HG02759 (cell line): ENCODE results near the gene DCUN1D4.

ENCODE experiments used
- ATAC-seq: cut with Tn5 transposase; IDR thresholded peaks from one replicate; pipeline ENCODE4 v1.9.1; 2021; ENCODE audit warnings: mild to moderate bottlenecking, moderate library complexity; ENCODE audit not compliant: unreplicated experiment

Gene DCUN1D4

DNA sequence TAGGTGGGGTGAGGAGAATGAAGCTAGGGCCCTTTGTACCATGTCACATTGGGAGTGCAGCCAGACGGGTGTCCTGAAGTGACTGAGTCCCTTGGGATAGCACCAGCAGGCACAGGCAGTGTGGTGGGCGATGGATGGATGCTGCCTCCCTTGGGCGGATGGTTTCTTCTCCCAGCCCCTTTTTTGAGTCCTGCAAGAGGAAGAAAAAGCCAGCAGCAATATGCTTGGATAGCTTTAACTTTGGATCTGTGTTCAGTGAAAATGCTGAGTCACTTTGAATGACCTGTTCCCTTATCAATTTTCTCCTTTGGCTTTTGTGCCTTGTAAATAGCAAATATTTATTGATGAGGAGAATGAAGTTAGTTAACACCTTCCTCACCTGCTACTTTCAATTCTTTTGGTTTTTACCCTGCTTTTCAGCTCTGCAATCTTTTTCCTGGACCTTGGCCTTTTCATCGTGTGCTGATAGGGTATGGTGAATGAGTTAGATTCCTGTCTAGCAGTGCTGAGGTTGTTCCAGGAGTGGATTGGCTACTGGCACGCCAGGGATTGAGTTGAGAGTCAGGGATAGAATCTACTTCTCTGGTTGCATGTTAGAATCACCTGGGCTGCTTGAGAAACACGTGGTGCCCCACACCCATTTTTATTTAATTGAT lies 10.2 kb downstream of the DCUN1D4 start:
- ATAC-seq: no peak

DNA sequence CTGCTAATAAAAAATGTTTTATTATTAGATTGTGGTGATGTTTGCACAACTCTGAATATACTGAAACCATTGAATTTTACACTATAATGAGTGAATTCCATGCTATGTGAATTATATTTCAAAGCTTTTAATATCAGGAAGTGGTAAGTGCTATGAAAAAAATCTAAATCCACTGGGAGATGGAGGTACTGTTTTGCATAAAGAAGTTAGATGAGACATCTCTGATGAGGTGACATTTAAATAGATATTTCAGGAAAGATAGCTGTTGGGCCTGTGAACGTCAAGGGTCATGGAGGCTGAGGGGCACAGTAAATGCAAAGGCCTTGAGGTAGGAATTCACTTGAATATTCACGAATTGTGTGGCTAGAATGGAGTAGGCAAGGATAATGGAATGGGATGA lies 12.3 kb downstream of the DCUN1D4 start:
- no peak for ATAC-seq

DNA sequence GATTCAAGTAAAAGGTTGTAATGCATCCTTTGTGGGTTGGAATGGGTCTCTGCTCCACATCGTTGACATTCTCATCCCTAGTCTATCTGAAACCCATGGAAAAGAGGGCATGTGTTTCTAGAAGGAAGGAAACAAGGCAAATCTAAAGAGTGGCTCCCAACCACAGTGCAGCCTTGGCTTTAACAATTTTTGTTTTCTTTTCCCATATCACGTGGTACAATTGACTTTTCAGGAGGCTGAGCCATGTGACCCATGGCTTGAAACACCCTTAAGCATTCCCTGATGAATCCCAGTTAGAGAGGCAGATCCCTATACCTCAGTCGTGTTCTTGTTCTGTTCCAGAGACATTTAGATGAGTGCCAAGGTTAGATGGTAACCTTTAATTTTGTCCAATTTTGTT lies 12.8 kb downstream of the DCUN1D4 start:
- no peak for ATAC-seq

DNA sequence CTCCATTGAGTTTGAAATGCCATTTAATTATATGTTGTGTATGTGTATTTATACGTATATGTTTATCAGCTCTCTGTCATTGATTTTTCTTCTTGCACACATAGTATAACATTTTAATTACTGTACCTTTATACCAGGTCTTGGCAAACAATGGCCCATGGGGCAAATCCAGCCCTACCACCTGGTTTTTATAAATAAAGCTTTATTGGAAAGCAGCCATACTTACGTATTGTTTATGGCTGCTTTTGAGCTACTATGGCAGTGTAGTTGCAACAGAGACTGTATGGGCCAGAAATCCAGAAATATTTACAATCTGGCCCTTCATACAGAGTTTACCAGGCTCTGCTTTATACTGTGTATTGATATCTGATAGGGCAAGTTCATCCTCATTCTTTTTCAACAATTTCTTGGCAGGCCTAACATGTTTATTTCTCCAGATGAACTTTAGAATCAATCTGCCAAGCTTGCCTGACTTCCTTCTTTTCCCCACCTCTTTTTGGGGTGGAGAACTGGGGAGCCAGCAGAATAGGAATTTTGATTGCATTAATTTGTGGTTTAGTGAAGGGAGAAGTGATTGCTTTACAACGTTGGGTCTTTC lies 15.8 kb downstream of the DCUN1D4 start:
- ATAC-seq: no peak

DNA sequence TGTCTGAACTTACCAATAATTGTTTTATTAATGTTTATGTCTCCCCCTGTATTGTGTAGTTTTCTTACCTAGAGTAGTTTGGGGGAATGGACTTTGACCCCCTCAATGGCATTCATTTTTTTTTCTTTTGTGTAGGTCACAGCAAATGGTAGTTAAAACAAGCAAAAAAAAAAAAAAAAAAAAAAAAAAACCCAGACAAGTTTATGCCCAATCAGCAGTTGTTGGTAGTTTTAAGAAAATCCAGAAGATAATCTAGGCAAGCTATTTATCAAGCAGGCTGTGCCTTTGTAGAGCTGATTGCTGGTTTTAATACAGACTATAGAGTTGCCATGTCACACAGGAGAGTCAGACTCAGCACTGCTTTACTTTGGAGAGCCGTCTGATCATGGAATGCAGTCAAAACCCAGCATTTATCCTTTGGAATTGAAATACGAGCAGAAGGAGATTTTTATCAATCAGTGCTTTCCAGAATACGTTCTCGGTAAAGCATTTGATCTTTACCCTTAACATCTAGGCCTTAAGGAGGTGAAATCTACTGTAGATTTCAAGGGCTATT lies 16.6 kb downstream of the DCUN1D4 start:
- no peak for ATAC-seq

DNA sequence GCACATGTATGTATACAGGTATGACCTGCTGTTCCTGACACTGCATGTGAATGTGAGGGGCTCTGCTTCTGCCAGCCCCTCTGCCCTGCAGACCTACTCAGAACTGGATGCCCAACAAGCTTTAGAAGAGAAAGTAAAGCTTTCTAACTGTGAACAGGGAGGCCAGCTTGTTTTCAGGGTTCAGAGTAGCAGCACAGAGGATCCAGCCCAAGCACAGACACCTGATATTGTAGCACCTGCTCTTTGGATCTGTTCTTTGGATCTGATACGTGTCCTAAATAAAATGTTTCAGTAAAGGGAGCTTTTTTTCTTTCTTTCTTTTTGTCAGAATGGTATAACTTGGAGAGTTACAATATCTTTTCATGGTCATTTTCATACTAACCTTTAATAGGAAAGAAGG lies 19.2 kb downstream of the DCUN1D4 start:
- no peak for ATAC-seq

DNA sequence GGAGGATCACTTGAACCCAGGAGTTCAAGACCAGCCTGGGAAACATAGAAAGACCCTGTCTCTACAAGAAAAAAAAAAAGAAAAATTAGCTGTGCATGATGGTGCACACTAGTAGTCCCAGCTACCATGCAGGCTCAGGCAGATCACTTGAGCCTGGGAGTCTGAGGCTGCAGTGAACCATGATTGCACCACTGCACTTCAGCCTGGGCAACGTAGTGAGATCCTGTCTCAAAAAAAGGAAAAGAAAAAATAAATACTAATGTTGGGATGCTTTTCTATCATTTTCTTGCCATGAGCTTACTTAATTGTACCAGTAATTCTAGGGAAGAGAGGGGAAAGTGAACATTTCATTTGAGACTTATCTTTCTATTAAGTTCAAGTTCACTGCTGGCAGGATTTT lies 19.8 kb downstream of the DCUN1D4 start:
- no peak for ATAC-seq

DNA sequence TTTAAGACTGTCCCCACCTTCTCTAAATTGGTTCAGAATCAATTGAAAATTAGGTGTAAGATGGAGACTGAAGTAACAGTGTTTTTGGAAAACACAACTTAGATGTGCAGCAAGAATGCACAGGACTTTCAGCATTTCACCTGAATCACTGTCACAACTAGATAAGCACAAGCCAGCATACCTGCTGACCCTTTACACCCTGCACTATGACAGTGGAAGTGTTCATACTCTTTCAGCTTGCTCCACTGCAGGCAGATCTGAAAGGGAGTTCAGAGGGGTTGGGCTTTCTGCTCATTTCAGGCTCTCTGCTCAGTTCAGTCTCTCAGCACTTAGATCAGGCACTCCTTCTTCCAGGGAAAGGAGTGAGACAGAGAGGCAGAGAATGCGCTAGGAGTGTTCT lies 22.8 kb downstream of the DCUN1D4 start:
- no peak for ATAC-seq

DNA sequence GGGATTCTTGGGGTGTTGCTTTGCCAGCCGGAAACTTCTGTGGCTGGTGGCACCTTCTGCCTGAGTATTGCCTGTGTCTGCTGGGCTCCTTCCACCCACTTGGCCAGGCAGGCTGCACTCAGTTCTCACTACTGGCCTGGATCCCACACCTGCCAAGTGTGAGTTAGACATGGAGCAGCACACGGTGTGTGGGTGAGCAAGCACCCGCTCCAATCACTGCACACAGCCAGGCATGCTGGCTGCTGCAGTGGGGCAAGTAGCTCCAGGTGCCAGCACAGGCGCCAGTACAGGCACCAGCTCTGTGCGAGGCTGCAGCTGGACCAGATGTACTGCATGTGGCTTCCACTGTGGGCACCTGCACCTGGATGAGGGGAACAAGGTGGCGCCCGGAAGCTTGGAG lies 23.9 kb downstream of the DCUN1D4 start:
- no peak for ATAC-seq

DNA sequence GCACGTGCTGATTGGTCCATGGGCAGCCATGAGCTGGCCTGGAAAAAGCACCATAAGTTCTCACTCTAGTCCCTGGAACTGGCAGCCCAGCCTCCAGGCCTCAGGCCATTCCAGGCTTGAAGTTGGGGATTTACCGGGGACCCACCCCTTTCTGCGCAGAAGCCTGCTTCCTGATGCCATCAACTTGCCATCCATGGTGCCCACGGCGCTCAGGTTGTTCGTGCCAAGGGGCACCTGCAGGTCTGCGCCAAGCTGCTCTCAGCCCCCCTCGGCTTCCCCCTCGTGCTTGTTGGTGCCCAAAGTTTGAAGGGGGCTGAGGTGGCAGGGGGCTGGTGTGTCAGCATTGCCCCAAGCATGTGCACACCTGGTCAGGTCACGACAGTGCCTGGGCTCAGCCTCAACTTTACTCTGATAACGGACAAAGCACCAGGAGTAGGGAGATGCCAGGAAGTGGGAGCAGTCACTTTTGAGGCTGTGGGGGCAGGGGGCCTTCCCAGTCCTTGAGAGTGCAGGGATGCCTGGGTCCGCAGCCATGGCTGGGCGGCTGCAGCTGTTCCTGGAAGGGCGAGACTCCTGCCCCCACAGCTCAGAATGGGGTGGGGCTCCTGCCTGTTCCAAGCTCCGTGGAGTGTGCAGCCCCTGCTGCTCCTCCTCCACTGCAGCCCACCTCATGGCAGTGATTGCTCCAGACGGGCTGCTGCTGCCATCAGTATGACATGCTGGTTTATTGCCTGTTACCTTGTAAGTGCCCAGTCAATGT lies 24.9 kb downstream of the DCUN1D4 start:
- ATAC-seq: no peak

DNA sequence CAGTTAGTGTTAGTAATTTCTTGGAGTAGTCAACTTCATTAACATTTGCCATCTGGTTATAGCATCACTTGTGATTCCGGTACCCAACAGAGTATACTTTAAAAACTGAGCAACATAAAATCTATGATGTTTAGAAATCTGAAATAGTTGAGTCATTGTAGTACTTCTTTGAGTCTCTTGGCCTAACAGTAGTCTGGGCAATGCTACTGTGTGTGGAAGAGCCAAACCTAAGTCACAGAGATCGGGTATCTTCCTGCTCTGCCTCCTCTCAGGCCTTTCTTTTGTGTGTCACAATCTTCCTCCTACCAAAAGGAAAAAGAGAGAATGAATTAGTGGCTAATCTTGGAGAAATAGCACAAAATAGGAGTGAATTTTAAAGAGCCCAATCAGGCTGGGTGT lies 25.5 kb downstream of the DCUN1D4 start:
- ATAC-seq: no peak

DNA sequence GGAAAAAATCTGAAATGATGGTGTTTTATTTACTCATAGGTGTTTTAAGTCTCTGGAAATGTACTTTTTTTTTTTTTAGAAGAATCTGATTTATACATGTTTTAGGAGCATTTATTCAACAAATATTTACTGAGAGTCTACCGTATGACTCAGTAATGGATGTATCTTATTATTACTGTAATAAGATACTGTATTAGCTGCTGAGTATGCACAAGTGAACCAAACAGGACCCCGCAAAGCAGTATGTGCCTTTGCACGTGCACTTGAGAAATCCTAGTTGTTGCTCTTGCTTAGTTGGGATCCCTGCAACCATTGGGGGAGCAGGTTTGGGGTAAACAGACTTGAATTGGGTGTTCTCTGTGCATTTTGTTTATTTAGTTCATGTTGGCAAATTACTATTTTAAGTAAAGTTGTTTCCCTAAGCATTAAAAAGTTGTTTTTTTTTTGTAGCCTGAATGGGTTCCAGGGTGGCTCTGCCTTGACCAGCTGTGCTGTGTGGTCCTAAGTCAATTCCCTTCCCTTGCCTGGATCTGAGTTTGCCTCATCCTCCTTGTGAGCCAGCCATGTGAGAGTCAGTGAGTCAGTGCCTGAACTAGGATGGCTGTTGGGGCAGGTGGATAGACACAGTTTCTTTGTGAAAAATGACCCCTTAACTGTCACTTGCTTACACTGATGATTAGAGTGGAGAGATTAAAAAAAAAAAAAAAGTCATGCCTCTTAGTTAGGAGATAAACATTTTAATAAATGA lies 27.7 kb downstream of the DCUN1D4 start:
- no peak for ATAC-seq

DNA sequence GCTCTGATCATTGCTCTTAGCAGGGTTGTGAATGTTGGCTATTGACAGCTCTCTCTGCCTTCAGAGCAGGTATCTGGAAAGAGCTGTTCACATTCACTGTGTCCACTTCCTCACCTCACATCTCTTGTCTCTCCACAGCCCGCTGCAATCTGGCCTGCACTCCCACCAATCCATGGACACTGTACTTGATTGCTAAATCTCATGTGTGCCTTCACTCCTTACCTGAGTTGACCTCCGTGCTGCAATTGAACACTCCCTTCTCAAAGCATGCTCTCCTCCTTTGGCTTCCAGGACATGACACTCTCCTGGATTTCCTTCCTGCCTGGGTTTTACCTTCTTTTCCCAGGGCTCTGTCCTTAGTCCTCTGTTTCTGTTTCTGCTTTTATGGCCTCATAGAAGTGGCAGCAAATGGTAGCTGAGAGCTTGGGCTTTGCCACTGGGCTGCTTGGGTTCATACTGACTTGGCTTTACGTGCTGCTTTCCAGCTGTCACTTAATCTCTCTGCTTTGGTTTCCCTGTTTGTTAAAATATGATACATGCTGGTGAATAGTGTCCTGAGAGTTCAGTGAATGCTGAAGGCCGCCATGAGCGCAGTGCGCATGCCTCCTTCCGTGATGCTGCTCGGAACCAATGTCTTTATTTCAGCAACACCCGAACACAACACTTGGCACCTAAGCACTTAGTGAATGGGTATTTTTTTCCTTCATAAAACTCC lies 29.5 kb downstream of the DCUN1D4 start:
- ATAC-seq: no peak

DNA sequence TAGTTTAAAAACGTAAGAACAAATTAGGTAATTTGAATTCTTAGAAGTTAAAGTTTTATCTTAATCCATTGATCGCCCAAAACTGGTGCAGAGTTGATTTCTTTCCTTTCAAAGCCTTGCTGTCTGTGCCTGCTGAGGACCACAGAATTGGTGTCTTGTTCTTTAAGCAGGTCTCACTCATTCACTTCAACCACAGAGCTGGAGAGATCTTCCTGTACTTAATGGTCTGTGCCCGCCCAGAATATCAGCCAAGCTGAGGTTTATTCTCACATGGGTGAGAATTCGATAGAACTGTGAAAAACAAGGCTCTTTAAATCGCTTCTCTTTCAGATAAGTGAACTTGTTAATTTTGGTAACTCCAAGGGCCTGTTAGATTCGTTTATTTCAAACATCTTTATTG lies 31.6 kb downstream of the DCUN1D4 start:
- no peak for ATAC-seq

DNA sequence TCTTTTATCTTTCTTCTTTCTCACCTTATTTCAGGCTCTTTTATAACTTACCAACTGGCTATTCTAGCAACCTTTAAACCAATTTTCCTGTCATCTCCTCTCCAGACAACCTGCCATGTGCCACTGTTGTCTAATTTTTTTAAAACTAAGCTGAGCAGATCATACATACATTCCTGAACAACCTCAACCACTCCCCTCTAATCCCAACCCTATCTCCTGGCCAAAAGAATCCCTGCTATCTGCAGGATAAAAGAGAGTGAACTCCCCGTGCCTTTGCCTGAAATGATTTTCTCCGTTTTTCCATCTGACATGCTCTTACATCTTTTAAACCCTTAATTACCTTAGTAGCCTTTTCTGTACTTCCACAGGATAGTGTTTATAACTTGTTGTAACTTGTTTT lies 35.5 kb downstream of the DCUN1D4 start:
- no peak for ATAC-seq

DNA sequence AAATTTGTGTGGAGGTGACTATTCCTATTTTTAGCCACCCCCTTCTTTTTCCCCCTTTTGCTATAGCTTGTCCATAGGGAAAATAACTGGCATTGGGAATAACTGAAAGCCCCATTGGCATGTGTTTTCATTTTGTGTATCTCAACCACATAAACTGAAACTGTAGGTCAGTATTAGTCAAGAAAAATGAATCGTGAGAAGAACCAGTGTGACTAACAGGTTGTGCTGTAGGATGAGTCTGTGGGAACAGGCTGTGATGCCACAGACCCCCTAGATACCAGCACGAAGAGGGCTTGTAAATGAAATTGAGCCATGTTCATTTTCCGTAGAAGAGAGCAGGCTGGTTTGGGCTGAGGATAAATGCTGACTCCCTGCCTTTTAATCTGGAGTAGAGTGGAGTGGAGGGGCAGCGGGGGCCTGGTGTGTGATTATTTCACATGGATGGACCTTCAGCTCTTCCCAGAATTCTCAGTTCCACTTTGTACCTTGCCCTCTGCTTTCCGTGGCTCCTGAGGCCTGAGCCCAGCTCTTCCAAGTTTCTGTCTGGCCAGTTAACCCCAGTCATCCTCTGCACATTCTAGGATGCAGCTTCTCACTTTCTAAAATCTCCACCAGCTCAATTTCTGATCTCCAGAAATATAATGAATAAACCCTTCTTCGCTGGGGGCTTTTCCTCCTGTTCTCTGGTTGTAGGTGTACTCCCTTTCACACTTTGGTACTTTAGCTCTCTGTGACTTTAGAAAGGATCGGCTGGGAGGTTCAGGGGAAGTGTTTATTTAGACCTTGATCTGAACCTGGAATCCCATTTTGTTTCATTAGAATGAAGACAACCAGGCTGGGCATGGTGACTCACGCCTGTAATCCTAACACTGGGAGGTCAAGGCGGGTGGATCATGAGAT lies 37.3 kb downstream of the DCUN1D4 start:
- no peak for ATAC-seq

DNA sequence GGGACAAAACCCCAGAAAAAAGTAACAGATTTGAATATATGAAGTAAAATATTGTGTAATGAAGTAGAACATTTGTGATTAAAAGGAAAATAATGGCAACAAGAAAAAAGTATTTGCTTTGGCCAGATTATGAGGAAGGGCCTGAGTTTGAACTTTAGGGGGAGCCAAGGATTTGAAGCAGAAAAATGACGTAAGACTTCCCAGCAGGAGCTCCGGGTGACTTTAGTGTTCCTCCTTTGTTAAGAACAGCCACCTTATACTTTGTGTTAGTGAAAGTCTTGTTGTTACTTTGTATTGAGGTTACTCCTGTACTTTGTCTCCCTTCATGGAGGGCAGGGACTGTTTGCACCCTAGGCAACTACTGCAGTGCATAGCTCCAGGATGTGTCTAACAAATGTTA lies 41.1 kb downstream of the DCUN1D4 start:
- no peak for ATAC-seq

DNA sequence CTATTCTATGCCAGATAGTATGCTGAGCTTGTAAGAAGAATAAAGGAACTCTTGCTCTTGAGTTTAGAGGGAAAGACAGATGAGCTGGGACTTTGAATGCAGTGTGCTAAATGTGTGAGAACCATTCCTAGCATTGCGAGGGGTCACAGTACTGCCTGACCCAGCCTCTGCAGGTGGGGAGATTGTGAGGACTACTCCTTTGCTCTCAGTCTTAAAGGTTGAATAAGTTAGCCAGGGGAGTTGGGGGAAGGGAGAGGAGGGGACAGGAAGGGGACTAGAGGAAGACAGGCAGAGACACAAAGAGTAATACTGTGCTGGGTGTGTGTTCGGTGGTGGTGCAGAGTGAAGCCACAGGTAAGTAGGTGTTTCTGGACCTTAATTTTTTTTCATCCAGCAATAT lies 41.7 kb downstream of the DCUN1D4 start:
- ATAC-seq: no peak

DNA sequence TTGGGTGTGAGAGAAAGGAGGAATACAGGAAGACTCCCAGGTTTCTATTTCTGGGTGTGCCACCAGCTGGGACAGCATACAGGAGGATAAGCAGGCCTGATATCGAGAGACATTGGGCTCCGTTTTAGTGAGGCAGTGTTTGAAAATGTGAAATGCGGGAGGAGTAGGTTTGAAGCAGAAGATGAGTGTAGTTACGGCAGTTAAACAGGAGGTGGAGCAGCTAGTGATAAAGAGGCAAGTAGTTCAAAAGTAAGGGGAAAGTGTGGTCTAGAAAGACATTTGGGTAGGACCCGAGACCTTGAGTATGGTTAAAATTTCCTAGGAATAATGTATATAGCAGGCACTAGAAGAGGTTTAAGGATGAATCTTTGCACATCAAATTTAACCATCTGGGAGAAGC lies 42.4 kb downstream of the DCUN1D4 start:
- ATAC-seq: peak; percentile 54

DNA sequence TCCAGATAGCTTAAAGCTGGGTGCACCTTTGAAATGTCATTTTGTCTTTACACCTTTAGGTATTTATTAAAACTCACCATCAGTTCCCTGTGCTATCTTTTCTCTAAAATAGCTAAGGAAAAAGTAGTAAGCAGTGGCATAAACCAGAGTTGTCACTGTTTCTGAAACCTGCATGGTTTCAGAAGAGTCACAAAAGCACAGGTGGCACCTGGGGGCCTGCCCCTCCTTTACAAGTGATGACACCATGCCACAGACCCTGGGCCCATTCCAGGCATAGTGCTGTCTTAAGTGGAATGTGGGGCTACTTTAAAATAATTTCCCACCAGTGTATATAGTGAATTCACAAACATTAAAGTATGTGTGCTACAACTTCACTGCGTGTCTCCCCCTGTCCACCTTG lies 47.8 kb downstream of the DCUN1D4 start:
- ATAC-seq: no peak
